Breast epithelium (tissue), 4 donors: ENCODE results near the gene SKA3. TPM values are rescaled to one million over a fixed set of nuclear protein-coding genes. Genes with fewer than 3 reads are reported as not detected.
"Not testable (repeated sequence)": the region's sequence is repeated elsewhere in the genome, so short reads cannot be mapped to it uniquely, and the experiment has no call there.

Source experiments
- DNase-seq, 2 donors: peaks; one replicate each; pipeline ENCODE4 v3.0.0-alpha.2; 2019; ENCODE audit warnings: low spot score in 2 of 2
- H3K27ac ChIP-seq, 2 donors: fragments of 200-600 bp; sonication (generic) in 1 of 2; one replicate each; pipeline ENCODE4 v1.5.1; 2016 to 2019; ENCODE audit warnings: mild to moderate bottlenecking in 1 of 2
- H3K27me3 ChIP-seq, 2 donors: fragments of 200-600 bp; sonication (generic) in 1 of 2; one replicate each; pipeline versions ENCODE4 v1.5.1 to v1.6.0; 2017 to 2019; ENCODE audit warnings: control low read depth in 1 of 2, mild to moderate bottlenecking in 1 of 2
- H3K36me3 ChIP-seq: fragments of 200-600 bp; one replicate; pipeline ENCODE4 v1.5.1; 2019
- H3K4me1 ChIP-seq, 2 donors: fragments of 200-600 bp; sonication (generic); one replicate each; pipeline ENCODE4 v1.5.1; 2016 to 2019; ENCODE audit warnings: control low read depth in 1 of 2
- H3K4me3 ChIP-seq, 3 donors: fragments of 200-600 bp; sonication (generic); 1 replicate in 2 of 3; 2 replicates in 1 of 3; pipeline ENCODE4 v1.5.1; 2016 to 2019; ENCODE audit warnings: mild to moderate bottlenecking in 3 of 3, moderate library complexity in 2 of 3
- H3K9me3 ChIP-seq, 2 donors: fragments of 200-600 bp; sonication (generic) in 1 of 2; one replicate each; pipeline ENCODE4 v1.5.1; 2016 to 2019; ENCODE audit warnings: control low read depth in 1 of 2
- CTCF ChIP-seq, 3 donors: fragments of 450-650 bp; IDR thresholded peaks; one replicate each; pipeline ENCODE4 v1.5.1; 2016 to 2017; ENCODE audit warnings: antibody characterized with exemption in 3 of 3, mild to moderate bottlenecking in 3 of 3, moderate library complexity in 3 of 3
- POLR2A ChIP-seq: fragments of 450-650 bp; IDR thresholded peaks from one replicate; pipeline ENCODE4 v1.6.1; 2016; ENCODE audit warnings: antibody characterized with exemption, mild to moderate bottlenecking, moderate library complexity
- POLR2AphosphoS5 ChIP-seq, 3 donors: sonication (generic); formaldehyde crosslinking; IDR thresholded peaks; one replicate each; pipeline ENCODE4 v1.6.1; 2017; ENCODE audit warnings: antibody characterized with exemption in 3 of 3
- intact Hi-C: fragments of 100-400 bp; cut with DNase I; formaldehyde crosslinking; loops from one replicate; pipeline ENCODE4 v1.15.1; 2023; ENCODE audit warnings: low total_unique reads
- total RNA-seq, 3 donors: library from RNA; depleted of rRNA; stranded (reverse); fragments of >200 nt; gene quantifications; one replicate each; pipeline ENCODE4 v1.1.0, GENCODE V29; 2016

SKA3 gene
- total RNA-seq, 3 donors from 2014 or later = 0.16 to 1.6 (median 1.3) TPM

- Histone ChIP-seq H3K4me3 (peak overlapping the region in 1 of 3 donors; percentile 25), H3K27ac (no peak overlapping the region)
- intact Hi-C loops = no loop called here
Observed at GRCh38 chr13:21216332-21216731, 40.0 kb upstream of the SKA3 start.

GRCh38 chr13:21215419-21215818 lies 39.1 kb upstream of the SKA3 start:
- H3K9me3 ChIP-seq, H3K4me1 ChIP-seq, DNase-seq, H3K4me3 ChIP-seq, H3K27ac ChIP-seq, intact Hi-C loops, H3K36me3 ChIP-seq, H3K27me3 ChIP-seq: not testable (repeated sequence)

More at GRCh38 chr13:21216332-21216731, 40.0 kb upstream of the SKA3 start:
- no peak for TF ChIP-seq CTCF (IDR thresholded peaks at IDR 0.05)
- no peak for TF ChIP-seq POLR2A
- no peak for TF ChIP-seq POLR2AphosphoS5 (IDR thresholded peaks at IDR 0.05)
- no peak for DNase-seq
- Histone ChIP-seq H3K36me3 (no peaks in the 10 kb centered on the region), H3K4me1 (no peaks in the 10 kb centered on the region), H3K27me3 (no peaks in the 10 kb centered on the region), H3K9me3 (peaks cover 6 to 10% of the 10 kb centered on the region in 2 donors)

GRCh38 chr13:21212138-21212775 lies 35.9 kb upstream of the SKA3 start:
- peaks cover 0 to 7% of the 10 kb centered on the region in 2 donors for H3K9me3 ChIP-seq
- no peak for DNase-seq
- H3K36me3 ChIP-seq = no peaks in the 10 kb centered on the region
- TF ChIP-seq POLR2A = no peak
- TF ChIP-seq POLR2AphosphoS5 (IDR thresholded peaks at IDR 0.05) = no peak
- TF ChIP-seq CTCF (IDR thresholded peaks at IDR 0.05) = no peak
- H3K4me1 ChIP-seq = no peaks in the 10 kb centered on the region
- H3K27me3 ChIP-seq = no peaks in the 10 kb centered on the region
- no peak overlapping the region for H3K4me3 ChIP-seq
- intact Hi-C loops = no loop called here
- H3K27ac ChIP-seq = no peak overlapping the region

- no peak for DNase-seq
- H3K4me1 ChIP-seq = no peaks in the 10 kb centered on the region
- H3K36me3 ChIP-seq = no peaks in the 10 kb centered on the region
- no peak overlapping the region for H3K4me3 ChIP-seq
- no peak overlapping the region for H3K27ac ChIP-seq
- H3K27me3 ChIP-seq = no peaks in the 10 kb centered on the region
- peaks cover 0 to 7% of the 10 kb centered on the region in 2 donors for H3K9me3 ChIP-seq
- intact Hi-C loops = no loop called here
- no peak for TF ChIP-seq POLR2AphosphoS5 (IDR thresholded peaks at IDR 0.05)
- no peak for TF ChIP-seq CTCF (IDR thresholded peaks at IDR 0.05)
- no peak for TF ChIP-seq POLR2A
Observed at GRCh38 chr13:21208652-21209154, 32.4 kb upstream of the SKA3 start.

DNA sequence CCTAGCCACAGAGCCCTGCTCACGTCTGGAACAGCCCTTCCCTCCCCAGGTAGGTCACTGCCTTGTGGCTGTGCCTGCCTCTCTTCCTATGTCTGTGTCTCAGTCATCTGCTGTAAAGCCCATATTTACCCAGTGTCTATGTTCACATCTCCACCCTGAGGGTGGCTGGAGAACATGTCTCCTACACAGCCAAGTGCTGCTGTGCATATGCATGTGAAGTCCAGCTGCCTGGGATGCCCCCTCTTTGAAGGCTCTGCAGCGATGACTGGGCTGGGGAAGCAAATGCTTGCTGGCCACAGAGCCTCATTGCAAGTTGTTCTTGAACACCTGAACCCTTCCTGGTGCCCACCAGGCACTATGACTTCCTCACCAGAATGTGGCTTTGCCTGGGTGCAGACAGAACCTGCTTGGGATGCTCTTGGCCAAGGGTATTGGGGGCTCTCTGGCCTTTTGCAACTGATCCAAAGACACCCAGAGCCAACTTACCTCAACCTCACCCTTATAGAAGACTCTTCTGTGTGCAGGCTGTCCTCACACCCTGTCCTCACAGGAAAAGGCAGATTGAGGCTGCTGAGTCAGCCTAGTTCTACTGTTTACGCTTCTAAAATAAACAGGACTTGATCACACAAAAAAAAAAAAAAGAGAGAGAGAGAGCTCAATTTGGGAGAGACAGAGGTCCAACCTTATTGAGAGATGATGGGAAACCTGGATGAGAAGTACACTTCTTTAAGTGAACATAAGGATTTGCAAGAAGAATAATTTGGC lies 26.6 kb upstream of the SKA3 start:
- no peaks in the 10 kb centered on the region for H3K27me3 ChIP-seq
- no peak for DNase-seq
- no peak for TF ChIP-seq POLR2AphosphoS5 (IDR thresholded peaks at IDR 0.05)
- no peaks in the 10 kb centered on the region for H3K4me1 ChIP-seq
- H3K27ac ChIP-seq = no peak overlapping the region
- no peak overlapping the region for H3K4me3 ChIP-seq
- intact Hi-C loops = no loop called here
- no peaks in the 10 kb centered on the region for H3K9me3 ChIP-seq
- no peaks in the 10 kb centered on the region for H3K36me3 ChIP-seq

DNA sequence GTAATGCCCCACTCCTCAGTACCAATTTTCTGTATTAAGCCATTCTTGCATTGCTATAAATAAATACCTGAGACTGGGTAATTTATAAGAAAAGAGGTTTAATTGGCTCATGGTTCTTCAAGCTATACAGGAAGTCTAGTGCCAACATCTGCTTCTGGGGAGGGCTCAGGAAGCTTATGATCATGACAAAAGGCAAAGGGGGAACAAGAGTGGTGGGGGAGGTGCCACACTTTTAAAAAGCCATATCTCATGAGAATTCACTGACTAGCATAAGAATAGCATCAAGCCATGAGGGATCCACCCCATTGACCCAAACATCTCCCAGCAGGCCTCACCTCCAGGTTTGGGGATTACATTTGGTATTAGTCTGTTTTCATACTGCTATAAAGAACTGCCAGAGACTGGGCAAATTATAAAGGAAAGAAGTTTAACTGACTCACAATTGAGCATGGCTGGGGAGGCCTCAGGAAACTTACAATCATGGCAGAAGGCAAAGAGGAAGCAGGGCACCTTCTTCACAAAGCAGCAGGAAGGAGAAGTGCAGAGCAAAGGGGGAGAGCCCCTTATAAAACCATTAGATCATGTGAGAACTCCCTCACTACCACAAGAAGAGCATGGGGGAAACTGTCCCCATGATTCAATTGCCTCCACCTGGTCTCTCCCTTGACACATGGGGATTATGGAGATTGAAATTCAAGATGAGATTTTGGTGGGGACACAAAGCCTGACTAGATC lies 25.3 kb upstream of the SKA3 start:
- intact Hi-C loops, DNase-seq, H3K27me3 ChIP-seq, H3K36me3 ChIP-seq, H3K4me1 ChIP-seq, H3K9me3 ChIP-seq, H3K4me3 ChIP-seq, H3K27ac ChIP-seq: not testable (repeated sequence)

DNA sequence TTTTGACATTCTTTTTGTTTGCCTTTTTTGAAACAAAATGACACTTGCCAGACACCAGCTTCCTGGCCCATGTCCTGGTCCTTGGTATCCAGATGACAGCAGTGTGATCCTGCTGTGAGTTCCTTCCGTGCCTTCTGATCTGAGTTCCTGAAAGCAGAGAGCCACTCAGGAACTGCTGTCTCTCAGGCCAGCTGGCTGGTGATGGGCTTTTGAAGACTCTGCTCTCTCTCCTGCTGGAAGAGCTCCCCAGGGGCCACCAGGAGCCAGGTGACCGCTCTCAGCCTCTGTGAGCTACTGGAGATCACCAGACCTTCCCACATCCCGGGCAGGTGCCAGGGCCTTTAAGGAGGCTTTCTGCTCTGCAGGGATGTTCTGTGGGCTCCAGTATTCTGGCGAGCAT lies 22.0 kb upstream of the SKA3 start:
- H3K36me3 ChIP-seq, H3K27me3 ChIP-seq, H3K27ac ChIP-seq, intact Hi-C loops, H3K9me3 ChIP-seq, H3K4me3 ChIP-seq, DNase-seq, H3K4me1 ChIP-seq: not testable (repeated sequence)

GRCh38 chr13:21197606-21198225 lies 21.4 kb upstream of the SKA3 start:
- intact Hi-C loops, H3K27ac ChIP-seq, H3K36me3 ChIP-seq: not testable (repeated sequence)

GRCh38 chr13:21194756-21195155 lies 18.4 kb upstream of the SKA3 start:
- H3K9me3 ChIP-seq, H3K4me3 ChIP-seq, H3K4me1 ChIP-seq, intact Hi-C loops, DNase-seq, H3K27ac ChIP-seq, H3K36me3 ChIP-seq, H3K27me3 ChIP-seq: not testable (repeated sequence)

More at GRCh38 chr13:21197606-21198225, 21.4 kb upstream of the SKA3 start:
- not testable (repeated sequence) for H3K27me3 ChIP-seq, H3K9me3 ChIP-seq, H3K4me3 ChIP-seq, H3K4me1 ChIP-seq, DNase-seq
